Mesenchymal stem cell (in vitro differentiated cells and primary cell): Measurements from ENCODE around the gene FLNA.

Experiments
- DNase-seq: peaks from one replicate; pipeline ENCODE4 v3.0.0-alpha.2; 2013
- H2AFZ ChIP-seq: one replicate; pipeline ENCODE4 v1.6.1; 2013; ENCODE audit warnings: low read depth, mild to moderate bottlenecking, control low read depth, inconsistent platforms, low read length, moderate library complexity
- H2AK5ac ChIP-seq: 2 replicates; pipeline ENCODE4 v1.6.1; 2013; ENCODE audit warnings: low read length, moderate library complexity, mild to moderate bottlenecking, inconsistent platforms; ENCODE audit not compliant: severe bottlenecking
- H2BK120ac ChIP-seq: one replicate; pipeline ENCODE4 v1.6.1; 2013; ENCODE audit warnings: low read depth, mild to moderate bottlenecking, inconsistent platforms, low read length, moderate library complexity
- H2BK12ac ChIP-seq, 2 experiments: one replicate each; pipeline ENCODE4 v1.6.1; 2013; ENCODE audit warnings: inconsistent platforms in 2 of 2, low read length in 2 of 2, mild to moderate bottlenecking in 2 of 2, moderate library complexity in 2 of 2, control low read depth in 1 of 2
- H2BK15ac ChIP-seq: one replicate; pipeline ENCODE4 v1.6.1; 2013; ENCODE audit warnings: mild to moderate bottlenecking, low read depth, inconsistent platforms; ENCODE audit not compliant: poor library complexity, severe bottlenecking
- H2BK5ac ChIP-seq: 2 replicates; pipeline ENCODE4 v1.6.1; 2013; ENCODE audit warnings: low read depth, mild to moderate bottlenecking, low read length, control low read depth, inconsistent platforms; ENCODE audit not compliant: poor library complexity, severe bottlenecking
- H3K14ac ChIP-seq, 2 experiments: one replicate each; pipeline ENCODE4 v1.6.1; 2013; ENCODE audit warnings: inconsistent platforms in 2 of 2, low read length in 2 of 2, control low read depth in 1 of 2, mild to moderate bottlenecking in 1 of 2, moderate library complexity in 1 of 2
- H3K18ac ChIP-seq, 2 experiments: one replicate each; pipeline ENCODE4 v1.6.1; 2013; ENCODE audit warnings: inconsistent platforms in 2 of 2, low read length in 2 of 2, control low read depth in 1 of 2, low read depth in 1 of 2, mild to moderate bottlenecking in 1 of 2
- H3K23ac ChIP-seq, 2 experiments: one replicate each; pipeline ENCODE4 v1.6.1; 2013; ENCODE audit warnings: inconsistent platforms in 2 of 2, low read length in 2 of 2, mild to moderate bottlenecking in 2 of 2, moderate library complexity in 2 of 2, control low read depth in 1 of 2
- H3K27ac ChIP-seq: 2 replicates; pipeline ENCODE4 v1.5.1; 2013; ENCODE audit warnings: mild to moderate bottlenecking, moderate library complexity, low read length, control low read depth, inconsistent platforms; ENCODE audit not compliant: poor library complexity, severe bottlenecking
- H3K27me3 ChIP-seq, 2 experiments: 2 replicates each; pipeline versions ENCODE4 v1.6.1 to v1.7.0; 2013; ENCODE audit warnings: low read length in 2 of 2, mild to moderate bottlenecking in 2 of 2, moderate library complexity in 2 of 2, control low read depth in 1 of 2, inconsistent platforms in 1 of 2; ENCODE audit not compliant: control insufficient read depth in 1 of 2, insufficient read depth in 1 of 2
- H3K36me3 ChIP-seq, 2 experiments: 2 replicates each; pipeline versions ENCODE4 v1.6.1 to v1.7.0; 2013; ENCODE audit warnings: low read length in 2 of 2, control low read depth in 1 of 2, inconsistent platforms in 1 of 2, low read depth in 1 of 2, mild to moderate bottlenecking in 1 of 2; ENCODE audit not compliant: insufficient read depth in 2 of 2, control insufficient read depth in 1 of 2
- H3K4ac ChIP-seq, 2 experiments: one replicate each; pipeline ENCODE4 v1.6.1; 2013; ENCODE audit warnings: inconsistent platforms in 2 of 2, low read length in 2 of 2, mild to moderate bottlenecking in 2 of 2, moderate library complexity in 2 of 2, control low read depth in 1 of 2, low read depth in 1 of 2
- H3K4me1 ChIP-seq: 2 replicates; pipeline ENCODE4 v1.6.1; 2013; ENCODE audit warnings: low read depth, low read length, control low read depth; ENCODE audit not compliant: control insufficient read depth, insufficient read depth
- H3K4me2 ChIP-seq: 2 replicates; pipeline ENCODE4 v1.6.1; 2013; ENCODE audit warnings: low read length, mild to moderate bottlenecking, inconsistent platforms; ENCODE audit not compliant: poor library complexity, severe bottlenecking
- H3K4me3 ChIP-seq, 2 experiments: 2 replicates each; pipeline versions ENCODE4 v1.5.1 to v1.7.0; 2013; ENCODE audit warnings: low read length in 2 of 2, mild to moderate bottlenecking in 2 of 2, control low read depth in 1 of 2, low read depth in 1 of 2; ENCODE audit not compliant: insufficient read depth in 1 of 2
- H3K79me1 ChIP-seq: replicated peaks from 2 replicates; pipeline ENCODE4 v1.6.1; 2013; ENCODE audit warnings: mild to moderate bottlenecking, control low read depth, low read length, inconsistent platforms; ENCODE audit not compliant: poor library complexity, severe bottlenecking
- H3K9ac ChIP-seq: 2 replicates; pipeline ENCODE4 v1.7.0; 2013; ENCODE audit warnings: mild to moderate bottlenecking, low read length, moderate library complexity
- H3K9me3 ChIP-seq: 2 replicates; pipeline ENCODE4 v1.7.0; 2013; ENCODE audit warnings: mild to moderate bottlenecking, low read length; ENCODE audit not compliant: control insufficient read depth
- H4K8ac ChIP-seq: one replicate; pipeline ENCODE4 v1.6.1; 2013; ENCODE audit warnings: inconsistent platforms, mild to moderate bottlenecking, low read length, moderate library complexity
- H4K91ac ChIP-seq: one replicate; pipeline ENCODE4 v1.6.1; 2013; ENCODE audit warnings: mild to moderate bottlenecking, low read length, inconsistent platforms
- WGBS: methylation state at CpG from one replicate; pipeline ENCODE4 v1.1.7; 2013; ENCODE audit warnings: mixed read lengths; 5-methylcytosine and 5-hydroxymethylcytosine counted together

Gene FLNA

DNA sequence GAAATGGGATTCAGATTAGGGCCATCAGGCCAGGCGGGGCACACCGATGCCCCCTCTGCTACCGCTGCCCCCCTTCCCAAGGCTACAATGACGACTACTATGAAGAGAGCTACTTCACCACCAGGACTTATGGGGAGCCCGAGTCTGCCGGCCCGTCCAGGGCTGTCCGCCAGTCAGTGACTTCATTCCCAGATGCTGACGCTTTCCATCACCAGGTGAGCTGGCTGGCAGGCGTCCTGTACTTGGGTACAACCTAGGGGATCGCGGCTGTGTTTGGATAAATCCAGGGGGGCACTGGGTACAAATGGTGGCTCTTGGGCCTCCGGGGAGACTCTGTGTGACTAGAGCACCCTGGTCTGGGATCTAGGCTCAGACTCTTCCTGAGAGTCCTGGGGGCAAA lies 5.7 kb upstream of the FLNA start:
- H3K14ac ChIP-seq = no peak overlapping the region
- no peaks in the 10 kb centered on the region for H3K27me3 ChIP-seq
- peaks cover 10% of the 10 kb centered on the region for H3K4me1 ChIP-seq
- H3K4me3 ChIP-seq = peak overlapping the region; percentile 78 to 83
- 43% methylated on average over 12 of the region's 13 CpGs for WGBS
- no peak overlapping the region for H4K8ac ChIP-seq
- H2AK5ac ChIP-seq = no peak overlapping the region
- no peak overlapping the region for H4K91ac ChIP-seq
- peak; percentile 26 for DNase-seq
- no peak overlapping the region for H2BK120ac ChIP-seq
- peak overlapping the region in 1 of 2 experiments; percentile 39 for H2BK12ac ChIP-seq
- H3K4ac ChIP-seq = peak overlapping the region in 1 of 2 experiments; percentile 44
- no peak overlapping the region for H2BK15ac ChIP-seq
- H3K4me2 ChIP-seq = peak overlapping the region; percentile 70
- H3K18ac ChIP-seq = peak overlapping the region in 1 of 2 experiments; percentile 12
- no peak overlapping the region for H2BK5ac ChIP-seq
- H2AFZ ChIP-seq = no peak overlapping the region
- H3K9me3 ChIP-seq = no peaks in the 10 kb centered on the region
- H3K36me3 ChIP-seq = peaks cover 8 to 16% of the 10 kb centered on the region in 2 experiments
- peaks cover 5% of the 10 kb centered on the region for H3K79me1 ChIP-seq
- H3K27ac ChIP-seq = no peak overlapping the region
- no peak overlapping the region for H3K23ac ChIP-seq
- peak overlapping the region; percentile 97 for H3K9ac ChIP-seq

GRCh38 chrX:154379569-154379951 lies 5.1 kb upstream of the FLNA start:
- WGBS = 0% methylated on average over 12 of the region's 38 CpGs

DNA sequence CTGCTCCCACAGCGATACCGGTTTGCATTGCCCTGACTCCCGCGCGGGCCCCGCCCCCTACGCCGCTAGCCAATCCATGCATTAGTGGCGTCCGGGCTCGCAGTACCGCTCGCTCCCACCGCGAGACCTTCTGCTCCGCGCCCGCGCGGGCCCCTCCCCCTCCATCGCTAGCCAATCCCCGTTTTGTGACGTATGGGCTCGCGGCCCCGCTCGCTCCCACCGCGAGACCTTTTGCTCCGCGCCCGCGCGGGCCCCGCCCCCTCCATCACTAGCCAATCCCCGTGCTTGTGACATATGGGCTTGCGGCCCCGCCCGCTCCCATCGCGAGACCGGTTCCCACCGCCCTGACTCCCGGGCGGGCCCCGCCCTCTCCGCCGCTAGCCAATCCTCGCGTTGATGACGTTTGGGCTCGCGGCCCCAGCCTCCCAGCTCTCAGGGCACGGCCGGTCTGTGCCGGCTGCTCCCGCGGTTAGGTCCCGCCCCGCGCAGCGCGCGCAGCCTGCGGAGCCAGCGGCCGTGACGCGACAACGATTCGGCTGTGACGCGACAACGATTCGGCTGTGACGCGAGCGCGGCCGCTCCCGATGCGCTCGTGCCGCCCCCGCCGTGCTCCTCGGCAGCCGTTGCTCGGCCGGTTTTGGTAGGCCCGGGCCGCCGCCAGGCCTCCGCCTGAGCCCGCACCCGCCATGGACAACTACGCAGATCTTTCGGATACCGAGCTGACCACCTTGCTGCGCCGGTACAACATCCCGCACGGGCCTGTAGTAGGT lies 4.5 kb upstream of the FLNA start, which contains the start of gene EMD:
Gene EMD, plus strand, starts transcription at position 497 of the 770 bp plus-strand sequence. Its CDS starts 190 bp downstream, at position 687.
- H2AFZ ChIP-seq = peak within 1 kb of the TSS; percentile 10
- peaks cover 13% of the 10 kb centered on the region for H3K4me1 ChIP-seq
- peaks cover 5% of the 10 kb centered on the region for H3K79me1 ChIP-seq
- H3K9me3 ChIP-seq = no peaks in the 10 kb centered on the region
- H3K9ac ChIP-seq = peak within 1 kb of the TSS; percentile 97
- peak within 1 kb of the TSS; percentile 81 for H2BK5ac ChIP-seq
- no peaks in the 10 kb centered on the region for H3K27me3 ChIP-seq
- peaks cover 8 to 16% of the 10 kb centered on the region in 2 experiments for H3K36me3 ChIP-seq
- under 1% methylated on average over 54 of the region's 103 CpGs for WGBS
- H4K8ac ChIP-seq = peak within 1 kb of the TSS; percentile 69
- peak within 1 kb of the TSS; percentile 70 for H3K27ac ChIP-seq
- H2BK15ac ChIP-seq = peak within 1 kb of the TSS; percentile 28
- H3K4ac ChIP-seq = peak within 1 kb of the TSS; percentile 81 to 84
- peak within 1 kb of the TSS; percentile 82 for H3K4me2 ChIP-seq
- no peak within 1 kb of the TSS for H2AK5ac ChIP-seq
- peak within 1 kb of the TSS; percentile 36 to 91 for H3K14ac ChIP-seq
- peak within 1 kb of the TSS; percentile 78 to 83 for H3K4me3 ChIP-seq
- H4K91ac ChIP-seq = peak within 1 kb of the TSS; percentile 68
- DNase-seq = peak; percentile 97
- peak within 1 kb of the TSS in 1 of 2 experiments; percentile 39 for H2BK12ac ChIP-seq
- H2BK120ac ChIP-seq = peak within 1 kb of the TSS; percentile 49
- H3K18ac ChIP-seq = peak within 1 kb of the TSS; percentile 80 to 86
- no peak within 1 kb of the TSS for H3K23ac ChIP-seq

More at GRCh38 chrX:154379569-154379951, 5.1 kb upstream of the FLNA start:
- no peak overlapping the region for H3K23ac ChIP-seq
- H2BK5ac ChIP-seq = peak overlapping the region; percentile 81
- no peak overlapping the region for H2BK120ac ChIP-seq
- H3K18ac ChIP-seq = peak overlapping the region; percentile 80 to 86
- H3K9me3 ChIP-seq = no peaks in the 10 kb centered on the region
- peak overlapping the region; percentile 97 for H3K9ac ChIP-seq
- no peak overlapping the region for H4K8ac ChIP-seq
- peaks cover 12% of the 10 kb centered on the region for H3K4me1 ChIP-seq
- H2AFZ ChIP-seq = peak overlapping the region; percentile 10
- no peak overlapping the region for H2BK12ac ChIP-seq
- H3K79me1 ChIP-seq = peaks cover 5% of the 10 kb centered on the region
- H3K27ac ChIP-seq = peak overlapping the region; percentile 64
- H2BK15ac ChIP-seq = peak overlapping the region; percentile 23
- H3K4me2 ChIP-seq = peak overlapping the region; percentile 70
- peak overlapping the region; percentile 43 for H4K91ac ChIP-seq
- H3K4me3 ChIP-seq = peak overlapping the region; percentile 78 to 83
- H3K14ac ChIP-seq = peak overlapping the region in 1 of 2 experiments; percentile 29
- no peak for DNase-seq
- no peak overlapping the region for H2AK5ac ChIP-seq
- no peaks in the 10 kb centered on the region for H3K27me3 ChIP-seq
- peak overlapping the region; percentile 24 to 84 for H3K4ac ChIP-seq
- H3K36me3 ChIP-seq = peaks cover 8 to 16% of the 10 kb centered on the region in 2 experiments
